ENCODE results near the gene OGT. TPM values are rescaled to one million over a fixed set of nuclear protein-coding genes. Genes with fewer than 3 reads are reported as not detected.
A peak's percentile ranks its signal among the peaks of the same experiment; 100 is the strongest.

Gene OGT
- polyA plus RNA-seq, 3 donors = 11.7 to 310 (median 14.0) TPM

- Histone ChIP-seq H3K27me3 (ENCODE audit: control insufficient read depth in 2 of 2, insufficient read depth in 2 of 2, low read length in 2 of 2) (no peaks in the 10 kb centered on the region), H3K4me2 (replicated peaks; ENCODE audit: extremely low read depth, low read length, poor library complexity, severe bottlenecking) (no peak overlapping the region), H3K4me3 (replicated peaks in 1 of 3; ENCODE audit: low read depth in 2 of 3, low read length in 3 of 3) (no peak overlapping the region), H3K4me1 (ENCODE audit: control insufficient read depth in 1 of 2, insufficient read depth in 2 of 2, low read length in 2 of 2) (peaks cover 0 to 4% of the 10 kb centered on the region in 2 donors), H3K9ac (ENCODE audit: insufficient read depth, low read length, poor library complexity, severe bottlenecking) (no peak overlapping the region), H3K36me3 (replicated peaks in 1 of 2; ENCODE audit: control insufficient read depth in 1 of 2, insufficient read depth in 2 of 2, low read length in 2 of 2) (no peaks in the 10 kb centered on the region), H2AFZ (ENCODE audit: insufficient read depth, low read depth, low read length, poor library complexity, severe bottlenecking) (no peak overlapping the region), H3K9me3 (replicated peaks in 1 of 2; ENCODE audit: control insufficient read depth in 1 of 2, insufficient read depth in 1 of 2, low read length in 2 of 2) (no peaks in the 10 kb centered on the region), H3K79me2 (ENCODE audit: insufficient read depth, low read length) (no peaks in the 10 kb centered on the region), H3K27ac (ENCODE audit: low read depth in 1 of 2, low read length in 2 of 2) (no peak overlapping the region), H4K20me1 (ENCODE audit: insufficient read depth, low read length) (no peaks in the 10 kb centered on the region)
- Mint-ChIP-seq H3K4me3 (no peak overlapping the region), H3K9me3 (peaks cover 0 to 14% (median 5%) of the 10 kb centered on the region in 7 donors), H3K36me3 (peaks cover 0 to 2% of the 10 kb centered on the region in 2 donors), H3K27ac (peak overlapping the region in 1 of 7 donors; percentile 77), H3K27me3 (ENCODE audit: low read depth in 3 of 3) (peaks cover 0 to 10% (median 3%) of the 10 kb centered on the region in 3 donors), H3K4me1 (peaks cover 11% of the 10 kb centered on the region)
- WGBS (ENCODE audit: insufficient coverage) = no CpG with 5 or more reads among the region's 5 CpGs
- no peak for TF ChIP-seq CTCF (IDR thresholded peaks at IDR 0.05)
- DNase-seq = no peak
- intact Hi-C loops (cut with micrococcal nuclease) = no loop called here
Measured at GRCh38 chrX:71489540-71489939, 43.4 kb upstream of the OGT start.

DNA sequence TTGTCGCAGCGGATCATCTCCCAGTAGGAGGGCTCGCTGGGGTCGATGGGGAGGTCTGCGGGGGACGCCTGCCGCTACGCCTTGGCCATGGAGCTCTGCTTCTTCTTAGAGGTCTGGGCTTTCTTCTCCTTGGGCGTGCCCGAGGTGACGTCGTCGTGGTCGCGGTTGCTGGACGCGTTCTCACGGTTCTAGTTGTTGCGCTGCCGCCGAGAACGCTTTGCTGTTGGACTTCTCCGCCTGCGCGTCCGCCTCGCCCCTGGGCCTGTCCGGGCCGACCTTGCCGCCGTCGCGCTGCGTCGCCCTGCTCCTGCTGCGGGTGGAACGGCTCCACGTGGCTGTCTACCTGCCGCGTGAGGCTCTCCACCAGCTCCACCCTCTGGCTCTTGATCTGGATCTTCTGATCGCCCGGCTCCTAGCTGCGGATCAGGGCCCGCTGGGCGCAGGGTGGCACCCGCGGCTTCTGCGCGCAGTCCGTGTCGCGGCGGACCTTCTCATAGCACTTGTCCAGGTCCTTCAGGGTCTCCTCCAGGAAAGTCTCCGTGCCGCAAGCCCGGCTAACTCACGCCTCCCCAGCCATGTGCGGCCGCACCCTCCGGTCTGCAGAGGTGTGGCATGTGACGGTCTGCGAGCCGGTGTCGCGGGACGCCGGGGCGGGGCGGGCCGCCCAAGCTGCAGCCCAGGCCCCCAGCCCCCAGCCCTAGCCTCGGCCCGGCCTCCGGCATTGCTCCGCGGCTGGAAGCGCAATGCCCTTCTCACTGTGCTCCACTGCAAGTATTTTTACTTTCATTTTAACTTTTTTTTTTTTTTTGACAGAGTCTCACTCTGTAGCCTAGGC is 40.5 kb upstream of the OGT start:
- Histone ChIP-seq H3K9ac (ENCODE audit: insufficient read depth, low read length, poor library complexity, severe bottlenecking) (peak overlapping the region; percentile 70), H3K9me3 (replicated peaks in 1 of 2; ENCODE audit: control insufficient read depth in 1 of 2, insufficient read depth in 1 of 2, low read length in 2 of 2) (no peaks in the 10 kb centered on the region), H3K4me1 (ENCODE audit: control insufficient read depth in 1 of 2, insufficient read depth in 2 of 2, low read length in 2 of 2) (peaks cover 0 to 4% of the 10 kb centered on the region in 2 donors), H3K4me2 (replicated peaks; ENCODE audit: extremely low read depth, low read length, poor library complexity, severe bottlenecking) (peak overlapping the region; percentile 83), H3K27me3 (ENCODE audit: control insufficient read depth in 2 of 2, insufficient read depth in 2 of 2, low read length in 2 of 2) (no peaks in the 10 kb centered on the region), H4K20me1 (ENCODE audit: insufficient read depth, low read length) (no peaks in the 10 kb centered on the region), H3K27ac (ENCODE audit: low read depth in 1 of 2, low read length in 2 of 2) (peak overlapping the region in 1 of 2 donors; percentile 66), H3K79me2 (ENCODE audit: insufficient read depth, low read length) (no peaks in the 10 kb centered on the region), H2AFZ (ENCODE audit: insufficient read depth, low read depth, low read length, poor library complexity, severe bottlenecking) (peak overlapping the region; percentile 77), H3K4me3 (replicated peaks in 1 of 3; ENCODE audit: low read depth in 2 of 3, low read length in 3 of 3) (peak overlapping the region; percentile 38 to 80 (median 67)), H3K36me3 (replicated peaks in 1 of 2; ENCODE audit: control insufficient read depth in 1 of 2, insufficient read depth in 2 of 2, low read length in 2 of 2) (no peaks in the 10 kb centered on the region)
- Mint-ChIP-seq H3K4me1 (peaks cover 11% of the 10 kb centered on the region), H3K9me3 (peaks cover 0 to 21% (median 10%) of the 10 kb centered on the region in 7 donors), H3K36me3 (peaks cover 0 to 2% of the 10 kb centered on the region in 2 donors), H3K27ac (peak overlapping the region in 5 of 7 donors; percentile 5 to 85 (median 75)), H3K4me3 (peak overlapping the region; percentile 90), H3K27me3 (ENCODE audit: low read depth in 3 of 3) (peaks cover 0 to 12% (median 3%) of the 10 kb centered on the region in 3 donors)
- DNase-seq = peak; percentile 43 to 61 (median 61)
- 4% methylated on average over 54 of the region's 76 CpGs for WGBS (ENCODE audit: insufficient coverage)
- TF ChIP-seq CTCF (IDR thresholded peaks at IDR 0.05) = no peak
- intact Hi-C loops (cut with micrococcal nuclease) = loop anchor here in 1 of 2 donors (10.0 kb wide), 1 partner anchor 52 kb away; no protein-coding TSS in a partner anchor
